HG03175 (cell line): ENCODE measurements around the gene PPIB.
"Not testable (repeated sequence)": the region's sequence is repeated elsewhere in the genome, so short reads cannot be mapped to it uniquely, and the experiment has no call there.

ENCODE experiments used
- ATAC-seq: cut with Tn5 transposase; IDR thresholded peaks from one replicate; pipeline ENCODE4 v1.9.1; 2021; ENCODE audit warnings: mild to moderate bottlenecking, moderate library complexity; ENCODE audit not compliant: unreplicated experiment

Gene PPIB

DNA sequence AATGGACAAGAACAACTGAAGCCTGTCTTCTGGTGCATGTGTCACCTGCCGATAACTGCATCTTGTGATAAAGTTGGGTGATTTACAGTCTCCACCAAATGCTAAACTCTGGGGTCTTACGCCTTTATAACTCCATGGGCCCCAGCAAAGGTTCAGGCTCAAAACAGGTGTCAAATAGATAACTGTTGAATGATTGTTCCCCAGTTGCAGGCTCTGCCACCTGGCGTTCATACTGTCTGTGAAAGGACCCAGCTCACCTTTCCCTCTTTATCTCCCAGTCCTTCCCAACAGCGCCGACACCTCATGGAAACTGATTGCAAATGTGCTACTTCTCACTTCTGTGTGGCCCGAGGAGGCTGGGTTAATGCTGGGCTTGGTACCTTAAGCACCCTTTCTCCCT lies 19.5 kb downstream of the PPIB start:
- ATAC-seq: no peak

DNA sequence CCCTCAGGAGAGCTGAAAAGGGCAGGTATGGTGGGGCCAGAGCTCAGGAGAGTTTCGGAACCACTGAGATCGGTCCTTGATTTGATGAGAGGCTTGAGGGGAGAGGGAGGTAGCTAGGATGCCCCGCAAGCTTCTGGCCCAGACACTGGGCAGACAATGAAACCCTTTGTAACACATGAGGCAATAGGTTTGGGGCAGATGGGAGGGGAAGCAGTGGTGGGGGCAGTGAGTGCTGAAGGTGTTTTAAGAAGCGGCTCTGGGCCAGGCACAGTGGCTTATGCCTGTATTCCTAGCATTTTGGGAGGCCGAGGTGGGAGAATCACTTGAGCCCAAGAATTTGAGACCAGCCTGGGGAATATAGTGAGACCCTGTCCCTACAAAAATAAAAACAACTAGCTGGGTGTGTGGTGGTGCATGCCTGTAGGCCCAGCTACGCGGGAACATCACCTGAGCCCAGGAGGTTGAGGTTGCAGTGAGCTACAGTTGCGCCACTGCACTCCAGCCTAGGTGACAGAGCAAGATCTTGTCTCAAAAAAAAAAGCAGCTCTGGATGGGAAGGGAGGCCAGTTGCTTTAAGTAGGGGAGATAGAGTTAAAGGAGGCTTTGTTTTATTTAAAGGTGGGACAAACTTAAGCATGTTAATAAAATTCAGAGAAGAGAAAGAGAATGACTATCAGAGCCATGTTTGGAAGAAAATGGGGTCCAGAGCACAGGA lies 20.9 kb downstream of the PPIB start:
- ATAC-seq: no peak

DNA sequence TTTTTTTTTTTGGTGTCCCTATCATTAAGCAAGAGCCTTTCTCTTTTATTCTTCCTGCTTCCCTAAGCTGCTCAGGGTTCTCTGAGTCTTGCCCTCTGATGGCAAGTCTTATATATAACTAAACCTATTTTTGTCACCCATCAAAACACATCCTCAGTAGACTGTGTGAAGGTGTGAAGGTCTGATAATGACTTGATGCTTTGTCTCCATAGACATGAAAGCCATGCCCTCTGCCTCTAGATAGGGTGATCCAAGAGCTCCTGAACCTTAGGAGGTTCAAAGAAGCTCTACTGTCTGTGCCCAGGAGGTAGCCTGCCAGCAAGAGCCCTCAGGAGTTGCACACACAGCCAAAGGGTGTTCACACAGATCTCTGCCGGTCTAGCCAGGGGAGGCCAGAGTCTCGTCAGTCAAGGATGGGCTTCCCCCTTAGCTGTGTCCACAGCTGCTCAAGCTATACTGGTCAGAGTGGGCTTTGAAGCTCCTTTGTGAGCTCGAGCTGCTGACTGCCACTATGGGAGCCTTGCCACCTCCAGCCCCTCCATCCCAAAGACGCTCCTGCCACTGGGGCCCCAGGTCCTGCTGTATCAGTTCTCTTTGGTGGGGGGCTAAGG lies 24.4 kb downstream of the PPIB start:
- ATAC-seq: no peak

DNA sequence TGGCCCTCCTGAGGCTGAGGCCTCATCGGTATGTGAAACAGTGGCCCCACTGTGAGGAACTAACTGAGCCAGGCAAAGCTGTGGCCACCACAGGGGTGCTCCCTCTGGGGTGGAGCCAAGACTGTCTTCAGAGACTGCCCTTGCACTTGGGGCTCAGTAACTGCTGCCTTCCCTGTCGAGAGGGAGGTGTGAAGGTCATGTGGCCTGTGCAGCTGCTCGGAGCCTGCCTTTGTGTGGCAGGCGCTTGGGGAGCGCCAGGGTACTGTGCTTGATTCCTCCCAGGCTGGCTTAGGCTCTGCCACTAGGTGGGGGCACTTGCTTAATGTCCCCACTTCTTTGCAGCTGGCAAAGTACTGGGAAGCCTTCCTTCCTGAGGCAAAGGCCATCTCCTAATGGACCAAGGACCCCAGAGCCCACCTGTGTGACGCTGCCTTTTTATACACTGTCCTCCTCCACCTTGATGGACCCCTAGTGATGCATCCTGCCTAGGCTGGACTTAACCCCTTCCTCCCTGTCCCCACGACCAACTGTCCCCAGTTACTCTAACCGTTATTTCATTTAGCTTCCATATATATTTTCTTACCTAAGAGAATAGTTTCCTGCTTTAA lies 25.5 kb downstream of the PPIB start:
- ATAC-seq: no peak

DNA sequence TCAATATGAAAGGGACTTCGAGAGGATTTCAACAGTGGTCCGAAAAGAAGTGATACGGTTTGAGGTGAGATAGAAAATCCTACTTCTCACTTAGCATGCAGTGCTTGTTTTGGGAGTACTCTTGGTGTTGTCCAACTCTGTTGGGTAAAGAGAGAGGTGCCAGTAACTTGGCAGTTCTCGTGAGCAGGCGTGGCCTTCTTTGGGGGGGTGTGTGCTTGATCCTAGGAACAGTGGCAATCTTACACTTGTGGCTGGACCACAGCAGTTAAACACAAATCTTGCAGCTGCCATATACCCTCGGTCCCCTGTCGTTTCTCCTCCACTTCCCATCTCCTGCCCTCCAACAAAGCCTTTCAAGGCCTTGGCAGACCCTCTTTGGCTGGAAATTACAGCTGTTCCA lies 26.5 kb downstream of the PPIB start:
- ATAC-seq: no peak

DNA sequence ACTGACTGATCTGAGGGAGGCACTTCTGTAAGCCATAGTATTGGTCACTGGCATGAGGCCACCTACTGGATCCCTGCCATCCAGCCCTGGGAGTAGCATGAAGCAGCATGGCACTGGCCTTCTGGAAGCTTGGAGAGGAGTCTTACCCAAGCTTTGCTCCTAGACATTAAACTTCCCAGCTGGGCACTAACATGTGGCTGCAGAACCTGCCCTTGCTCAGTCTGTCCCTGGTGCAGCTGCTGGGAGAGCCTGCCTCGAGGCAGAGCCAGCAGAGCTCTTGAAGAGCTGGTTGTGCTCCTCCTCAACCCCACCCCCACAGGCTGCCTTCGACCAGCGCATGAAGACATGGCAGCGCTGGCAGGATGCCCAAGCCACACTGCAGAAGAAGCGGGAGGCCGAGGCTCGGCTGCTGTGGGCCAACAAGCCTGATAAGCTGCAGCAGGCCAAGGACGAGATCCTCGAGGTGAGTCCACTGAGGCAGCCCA lies 28.4 kb downstream of the PPIB start:
- no peak for ATAC-seq

DNA sequence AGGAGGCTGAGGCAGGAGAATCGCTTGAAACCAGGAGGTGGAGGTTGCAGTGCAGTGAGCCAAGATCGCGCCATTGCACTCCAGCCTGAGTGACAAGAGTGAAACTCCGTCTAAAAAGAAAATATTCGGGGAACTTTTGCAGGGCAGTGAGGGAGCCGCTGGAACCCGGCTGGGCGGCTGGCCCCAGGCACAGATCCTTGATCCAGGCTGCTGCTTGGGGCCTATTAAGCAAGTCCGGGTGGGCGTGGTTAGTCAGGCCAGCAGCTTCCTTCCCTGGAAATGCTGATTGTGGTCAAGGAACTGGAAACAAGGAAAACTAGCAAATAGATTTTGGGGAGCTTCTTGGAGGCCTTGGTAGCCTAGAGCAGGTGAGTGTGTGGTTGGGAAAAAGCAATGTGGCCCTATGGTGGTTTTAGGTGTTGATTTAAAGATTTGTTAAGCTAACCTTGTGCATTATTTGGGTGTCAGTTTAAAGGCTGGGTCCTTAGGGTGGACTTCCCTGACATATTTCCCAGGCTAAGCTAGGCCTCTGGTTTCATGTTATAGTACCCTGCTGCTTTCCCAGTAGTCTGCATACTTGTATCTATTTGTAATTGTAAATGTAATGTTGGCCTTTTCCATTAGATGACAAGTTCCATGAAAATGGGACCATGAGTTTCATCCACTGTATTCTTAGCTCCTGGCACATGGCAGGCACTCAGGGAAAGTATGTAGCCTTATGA lies 29.0 kb downstream of the PPIB start:
- no peak for ATAC-seq

DNA sequence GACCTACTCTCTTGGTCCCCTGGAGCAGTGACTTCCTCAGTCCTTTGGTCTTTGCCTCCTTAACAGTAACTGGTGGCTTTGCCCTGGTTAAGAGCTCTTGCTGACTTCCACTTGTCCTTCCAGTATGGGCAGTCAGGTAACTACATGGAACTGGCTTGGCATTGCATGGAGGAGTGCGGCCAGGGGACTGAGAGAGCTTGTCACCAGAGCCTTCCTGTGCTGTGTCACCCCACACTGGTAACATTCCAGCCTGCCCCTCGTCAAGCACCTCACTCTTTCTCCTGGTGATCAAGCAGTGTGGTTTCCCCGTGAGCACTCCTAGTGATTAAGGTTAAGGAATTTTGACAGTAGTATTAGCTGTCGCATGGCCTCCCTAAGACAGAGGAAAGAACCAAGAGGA lies 30.6 kb downstream of the PPIB start:
- no peak for ATAC-seq

DNA sequence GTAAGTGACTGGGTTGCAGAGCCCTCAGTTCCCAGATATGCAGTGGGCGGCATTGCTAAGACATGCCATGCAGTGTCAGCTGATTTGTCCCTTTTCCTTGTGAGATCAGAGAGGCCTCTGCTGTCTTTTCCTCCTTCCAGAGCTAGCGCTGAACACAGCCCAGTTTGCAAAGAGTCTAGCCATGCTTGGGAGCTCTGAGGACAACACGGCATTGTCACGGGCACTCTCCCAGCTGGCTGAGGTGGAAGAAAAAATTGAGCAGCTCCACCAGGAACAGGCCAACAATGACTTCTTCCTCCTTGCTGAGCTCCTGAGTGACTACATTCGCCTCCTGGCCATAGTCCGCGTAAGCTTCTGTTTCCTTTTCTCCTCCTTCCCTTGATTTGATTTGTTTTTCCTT lies 31.3 kb downstream of the PPIB start:
- no peak for ATAC-seq

DNA sequence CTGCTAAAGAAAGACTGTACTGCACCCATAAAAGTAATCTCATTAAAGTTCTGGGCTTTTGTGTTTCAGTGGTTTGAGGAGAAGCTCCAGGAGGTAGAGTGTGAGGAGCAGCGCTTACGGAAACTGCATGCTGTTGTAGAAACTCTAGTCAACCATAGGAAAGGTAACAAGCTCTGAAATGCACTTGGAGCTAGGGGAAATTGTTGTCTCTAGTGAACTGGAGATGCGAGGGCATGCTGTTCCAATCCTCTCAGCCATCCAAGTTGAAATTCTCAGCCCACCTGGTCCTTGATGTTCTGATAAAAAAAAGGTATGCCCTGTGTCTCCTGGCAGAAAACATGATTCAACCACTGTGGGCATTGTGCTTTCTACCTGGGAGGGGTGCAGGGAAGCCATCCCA lies 32.7 kb downstream of the PPIB start:
- no peak for ATAC-seq

DNA sequence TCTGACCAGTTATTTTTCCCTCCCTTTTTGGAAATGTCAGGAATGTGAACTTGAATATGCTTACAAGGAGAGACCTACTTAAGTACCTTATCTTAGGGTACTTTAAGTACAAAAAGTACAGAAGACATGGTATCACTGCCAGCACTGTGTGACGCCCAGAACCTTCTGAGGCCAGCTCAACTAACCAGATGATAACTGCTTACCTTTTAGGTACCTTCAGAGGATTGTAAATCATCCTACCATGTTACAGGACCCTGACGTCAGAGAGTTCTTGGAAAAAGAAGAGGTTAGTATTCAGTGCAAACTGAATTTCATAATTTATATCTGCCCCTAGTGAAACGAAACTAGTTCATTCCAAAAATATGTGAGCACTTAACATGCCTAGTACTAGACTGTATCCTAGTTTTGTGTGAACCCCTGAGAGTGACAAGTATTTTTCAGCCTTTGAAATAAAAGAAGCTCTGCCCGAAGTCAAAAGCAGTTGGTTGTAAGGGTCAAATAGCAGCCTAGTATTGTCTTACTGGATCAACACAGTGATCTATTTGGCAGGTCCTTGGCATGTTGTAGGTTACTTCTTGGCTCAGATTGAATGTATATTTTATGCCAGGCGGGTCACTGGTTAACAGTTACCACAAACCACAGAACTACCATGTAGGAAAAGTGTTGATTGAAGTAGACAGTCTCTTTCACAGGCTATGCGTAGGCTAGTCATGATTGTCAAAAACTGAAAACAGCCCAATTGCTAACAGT lies 35.1 kb downstream of the PPIB start:
- no peak for ATAC-seq

DNA sequence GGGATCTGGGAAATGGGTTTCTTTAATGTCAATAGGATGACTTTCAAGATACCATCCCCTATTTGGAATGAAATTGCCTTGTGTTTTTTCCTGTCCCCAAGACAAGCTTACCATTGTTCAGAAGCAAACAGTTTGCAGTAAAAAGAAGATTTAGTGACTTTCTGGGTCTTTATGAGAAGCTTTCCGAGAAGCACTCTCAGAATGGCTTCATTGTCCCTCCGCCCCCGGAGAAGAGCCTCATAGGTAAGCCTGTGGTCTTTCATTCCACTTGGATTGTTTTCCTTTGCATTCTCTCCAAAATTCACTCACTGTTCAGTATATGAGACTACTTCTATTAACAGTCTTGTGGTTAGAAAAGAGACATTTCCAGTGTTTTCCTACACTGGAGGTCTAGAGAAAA lies 36.8 kb downstream of the PPIB start:
- ATAC-seq: no peak

DNA sequence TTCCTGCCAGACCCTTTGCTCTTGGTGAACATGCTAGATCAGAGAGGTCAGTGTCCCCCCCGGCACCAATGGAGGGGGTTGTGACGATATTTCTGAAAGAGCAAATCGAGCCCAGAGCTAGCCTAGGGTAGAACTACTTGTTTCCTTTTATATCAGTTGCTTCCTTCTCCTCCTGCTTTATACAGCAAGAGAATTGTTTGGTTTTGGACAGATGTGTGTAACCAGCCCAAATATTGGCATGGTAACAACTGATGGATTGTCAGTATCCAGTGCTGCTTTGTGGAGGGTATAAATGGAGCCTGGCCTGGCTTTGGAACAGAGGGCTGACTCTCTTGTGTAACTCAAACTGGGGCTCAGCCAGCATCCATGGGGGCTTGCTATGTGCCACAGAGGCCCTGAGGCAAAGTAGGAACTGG lies 39.9 kb downstream of the PPIB start:
- ATAC-seq: no peak

DNA sequence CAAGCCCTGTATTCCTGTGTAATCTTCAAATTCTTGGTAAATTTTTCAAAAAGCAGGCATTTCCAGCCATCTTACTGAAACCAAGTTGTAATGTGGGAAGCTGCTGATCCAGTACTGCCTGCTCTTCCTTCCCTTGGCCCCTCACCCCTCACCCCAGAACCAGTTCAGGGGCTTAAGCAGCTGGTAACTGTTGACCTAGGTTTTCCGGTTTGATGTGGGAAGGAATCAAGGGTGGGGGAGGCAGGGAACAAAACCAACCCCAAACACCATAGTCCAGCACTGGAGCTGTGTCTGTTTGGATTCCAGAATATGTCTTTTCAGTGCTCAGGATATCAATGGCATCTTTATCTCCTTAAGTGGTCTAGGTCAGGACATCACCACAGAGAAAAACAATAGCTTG lies 40.4 kb downstream of the PPIB start:
- no peak for ATAC-seq

DNA sequence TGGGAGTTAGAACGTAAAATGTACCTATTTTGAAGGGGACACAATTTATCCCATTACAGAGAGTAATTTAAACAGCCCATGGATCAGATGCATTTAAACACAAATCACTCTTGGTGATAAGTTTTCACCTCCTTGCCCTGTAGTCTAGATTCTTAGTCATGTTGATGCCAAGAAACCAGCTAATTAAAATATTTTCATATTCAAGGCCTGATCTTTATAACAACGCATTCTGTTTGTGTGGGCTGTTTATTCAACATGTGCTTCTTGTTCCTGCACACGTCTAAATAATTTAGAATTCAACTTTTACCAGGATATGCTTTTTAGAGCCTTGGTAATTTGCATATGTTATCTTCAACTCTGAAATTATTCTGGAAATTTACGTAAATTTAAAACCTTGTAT lies 41.2 kb downstream of the PPIB start:
- no peak for ATAC-seq

DNA sequence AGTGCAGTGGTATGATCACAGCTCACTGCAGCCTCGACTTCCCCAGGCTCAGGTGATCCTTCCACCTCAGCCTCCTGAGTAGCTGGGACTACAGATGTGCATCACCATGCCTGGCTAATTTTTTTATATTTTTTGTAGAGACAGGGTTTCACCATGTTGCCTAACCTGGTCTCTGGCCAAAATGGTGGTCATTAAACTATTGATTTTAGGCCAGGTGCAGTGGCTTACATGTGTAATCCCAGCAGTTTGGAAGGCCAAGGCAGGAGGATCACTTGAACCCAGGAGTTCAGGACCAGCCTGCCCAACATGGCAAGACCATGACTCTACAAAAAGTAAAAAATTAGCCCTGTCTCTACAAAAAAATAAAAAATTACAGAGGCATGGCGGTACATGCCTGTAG lies 42.5 kb downstream of the PPIB start:
- ATAC-seq: not testable (repeated sequence)

DNA sequence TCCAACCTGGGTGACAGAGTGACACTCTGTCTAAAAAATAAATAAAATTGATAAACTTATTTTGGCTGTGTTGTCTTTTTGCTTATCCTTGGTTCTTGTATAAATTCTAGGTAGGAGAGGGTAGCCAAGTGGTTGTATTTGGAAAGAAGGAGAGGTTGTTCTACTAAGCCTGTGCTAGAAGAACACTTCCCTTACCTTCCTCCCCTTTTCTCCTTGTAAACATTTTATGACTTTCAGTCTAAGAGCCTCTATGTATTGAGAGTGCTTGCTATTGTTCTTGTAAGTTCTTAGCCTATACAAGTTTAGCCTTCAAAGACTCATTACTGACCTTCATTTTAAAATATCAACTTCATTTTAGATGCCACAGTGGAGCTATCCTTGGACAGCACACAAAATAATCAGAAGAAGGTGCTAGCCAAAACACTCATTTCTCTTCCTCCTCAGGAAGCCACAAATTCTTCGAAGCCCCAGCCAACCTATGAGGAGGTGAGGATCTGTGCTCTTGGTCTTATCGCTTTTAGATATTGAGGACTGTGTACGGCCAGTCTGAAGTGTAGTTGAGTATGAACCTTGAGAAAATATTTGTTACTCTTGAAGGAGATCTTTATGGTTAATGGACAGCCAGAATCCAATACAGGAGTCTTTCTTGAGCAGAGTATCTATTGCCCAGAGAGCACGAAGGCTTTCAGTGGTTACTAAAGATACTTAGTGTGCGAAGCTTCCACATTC lies 44.9 kb downstream of the PPIB start:
- ATAC-seq: no peak

DNA sequence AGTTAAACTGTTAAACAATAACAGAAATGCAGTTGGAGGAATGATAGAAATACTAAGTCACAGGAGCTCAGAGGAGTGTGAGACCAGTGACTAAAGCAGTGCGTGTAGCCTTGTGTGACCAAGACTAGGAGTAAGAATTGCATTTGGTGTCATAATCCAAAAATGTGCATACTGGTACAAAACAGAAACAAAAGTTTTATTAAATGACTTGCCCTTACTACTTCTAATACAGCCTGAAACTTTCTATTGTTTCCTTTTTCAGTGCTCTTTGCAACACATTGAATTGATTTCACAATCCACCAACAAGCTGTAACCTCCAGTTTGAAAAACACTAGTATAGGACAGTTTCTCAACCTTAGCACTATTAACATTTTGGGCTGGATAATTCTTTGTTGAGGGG lies 49.9 kb downstream of the PPIB start:
- no peak for ATAC-seq

DNA sequence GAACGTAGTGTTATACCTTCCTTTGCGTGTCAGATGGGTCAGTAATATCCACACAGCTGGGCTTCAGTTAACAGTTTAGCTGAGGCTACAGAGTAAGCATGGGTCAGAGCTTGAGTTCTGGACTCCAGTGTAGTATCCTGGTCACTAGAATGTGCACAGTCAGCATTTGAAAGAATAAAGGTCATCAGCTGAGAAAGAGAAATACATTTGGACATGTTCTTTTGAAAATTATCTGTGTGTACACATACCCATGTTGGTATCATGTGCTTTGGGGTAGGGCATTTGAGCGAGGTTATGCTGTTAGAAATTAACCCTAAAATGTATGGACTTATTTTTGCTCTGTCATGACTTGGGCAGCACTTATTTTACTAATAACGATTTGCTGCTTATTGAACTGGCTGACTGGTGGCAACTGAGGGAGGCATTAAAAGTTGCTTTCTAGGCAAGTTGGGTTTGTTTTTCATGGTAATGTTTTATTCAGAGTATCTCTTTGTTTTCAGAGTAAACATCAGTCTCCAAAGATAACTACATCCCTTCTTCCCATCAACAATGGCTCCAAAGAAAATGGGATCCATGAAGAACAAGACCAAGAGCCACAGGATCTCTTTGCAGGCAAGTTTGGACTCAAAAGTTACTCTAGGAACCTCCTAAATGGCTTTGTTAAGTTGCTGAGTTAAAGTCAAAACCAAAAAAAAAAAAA lies 50.6 kb downstream of the PPIB start:
- no peak for ATAC-seq

DNA sequence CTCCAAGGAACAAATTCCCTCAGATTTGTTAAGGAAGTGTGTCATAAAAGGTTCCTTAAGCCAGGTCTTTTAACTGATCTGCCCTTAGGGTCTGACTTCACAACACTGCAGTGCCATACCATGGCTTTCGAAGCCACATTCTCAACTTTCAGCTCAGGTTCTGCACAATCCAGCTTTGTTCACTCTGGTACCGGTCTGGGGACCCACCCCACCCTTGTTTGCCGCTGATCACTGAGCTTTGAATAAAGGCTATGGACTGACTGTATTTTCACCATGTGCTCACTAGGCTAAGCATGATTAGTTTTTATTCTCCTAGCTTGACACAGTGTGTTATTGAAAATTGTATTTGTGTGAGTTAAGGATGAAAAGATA lies 51.2 kb downstream of the PPIB start:
- no peak for ATAC-seq
